HG02571 (cell line): ENCODE data around the gene ZNF512B.
"Not testable (repeated sequence)": the region's sequence is repeated elsewhere in the genome, so short reads cannot be mapped to it uniquely, and the experiment has no call there.

Experiments used
- ATAC-seq: cut with Tn5 transposase; IDR thresholded peaks from one replicate; pipeline ENCODE4 v1.9.1; 2021; ENCODE audit warnings: mild to moderate bottlenecking, moderate library complexity; ENCODE audit not compliant: unreplicated experiment

The ZNF512B gene

GRCh38 chr20:63935447-63935846 lies 34.3 kb downstream of the ZNF512B start:
- ATAC-seq: no peak

- ATAC-seq: no peak
Measured at GRCh38 chr20:63934271-63935068, 35.3 kb downstream of the ZNF512B start.

- ATAC-seq: no peak
Measured at GRCh38 chr20:63933646-63934045, 36.1 kb downstream of the ZNF512B start.

DNA sequence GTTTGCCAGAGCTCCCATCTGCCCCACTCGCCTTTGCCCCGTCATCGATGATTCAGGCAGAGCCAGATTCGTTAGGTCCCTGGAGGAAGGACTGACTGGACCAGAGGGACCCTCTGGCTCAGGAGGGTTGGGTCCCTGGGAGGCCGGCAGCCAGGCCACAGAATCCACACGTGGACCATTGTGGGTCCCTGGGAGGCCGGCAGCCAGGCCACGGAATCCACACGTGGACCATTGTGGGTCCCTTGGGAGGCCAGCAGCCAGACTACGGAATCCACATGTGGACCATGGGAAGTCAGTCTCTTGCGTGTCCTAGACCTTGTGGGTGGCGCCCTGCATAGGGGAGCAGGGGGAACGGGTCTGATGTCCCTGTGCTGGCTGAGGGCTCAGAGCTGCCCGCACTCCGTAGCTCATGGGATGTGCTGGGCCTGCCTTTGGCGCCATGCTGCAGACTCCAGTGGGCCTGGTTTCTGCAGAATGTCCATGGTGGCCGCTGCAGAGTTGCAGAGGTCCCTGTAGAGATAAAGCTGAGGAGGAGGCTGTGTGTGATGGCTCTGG lies 37.0 kb downstream of the ZNF512B start:
- no peak for ATAC-seq

DNA sequence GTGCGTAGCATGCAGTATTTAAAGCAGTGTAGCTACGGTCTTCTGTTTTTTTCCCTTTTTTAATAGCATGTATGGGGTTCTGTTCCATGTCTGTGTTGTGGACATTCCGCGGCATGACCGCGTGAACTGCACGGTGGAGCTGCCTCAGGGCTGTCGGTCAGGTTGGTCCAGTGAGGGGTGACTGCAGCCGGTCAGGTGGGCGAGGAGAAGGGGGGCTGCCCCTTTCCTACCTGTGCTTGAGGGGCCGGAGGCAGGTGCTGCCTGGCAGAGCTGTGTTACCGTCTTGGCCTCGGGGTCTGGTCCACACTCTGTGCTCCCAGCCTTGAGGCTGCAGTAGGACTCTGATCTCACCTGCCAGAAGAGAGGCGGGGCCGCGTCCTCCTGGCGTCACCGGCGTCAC lies 38.0 kb downstream of the ZNF512B start:
- ATAC-seq: no peak

DNA sequence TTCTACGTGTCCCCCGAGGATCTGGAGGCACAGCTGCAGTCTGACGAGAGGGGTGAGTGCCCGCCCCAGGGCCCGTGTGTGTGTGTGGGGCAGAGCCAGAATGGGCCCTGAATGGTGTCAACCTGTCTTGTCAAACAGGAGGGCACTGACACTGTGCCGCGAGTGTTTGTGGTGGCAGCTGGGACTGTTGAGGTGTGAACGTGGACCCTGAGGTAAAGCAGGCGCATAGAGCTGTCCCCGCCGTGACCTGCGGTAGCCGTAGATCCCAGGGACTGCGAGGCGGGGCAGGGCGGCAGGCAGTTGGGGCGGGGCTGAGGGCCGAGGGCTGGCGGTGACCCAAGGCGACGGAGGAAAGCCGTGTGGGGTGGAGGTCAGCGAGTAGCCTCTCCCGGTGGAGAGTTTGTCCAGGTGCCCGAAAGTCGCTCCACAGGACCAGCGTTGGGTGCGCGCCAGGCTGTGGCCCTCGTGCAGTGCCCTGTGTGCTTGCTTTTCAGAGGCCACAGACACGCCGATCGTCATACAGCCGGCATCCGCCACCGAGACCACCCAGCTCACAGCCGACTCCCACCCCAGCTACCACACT lies 38.7 kb downstream of the ZNF512B start:
- no peak for ATAC-seq

DNA sequence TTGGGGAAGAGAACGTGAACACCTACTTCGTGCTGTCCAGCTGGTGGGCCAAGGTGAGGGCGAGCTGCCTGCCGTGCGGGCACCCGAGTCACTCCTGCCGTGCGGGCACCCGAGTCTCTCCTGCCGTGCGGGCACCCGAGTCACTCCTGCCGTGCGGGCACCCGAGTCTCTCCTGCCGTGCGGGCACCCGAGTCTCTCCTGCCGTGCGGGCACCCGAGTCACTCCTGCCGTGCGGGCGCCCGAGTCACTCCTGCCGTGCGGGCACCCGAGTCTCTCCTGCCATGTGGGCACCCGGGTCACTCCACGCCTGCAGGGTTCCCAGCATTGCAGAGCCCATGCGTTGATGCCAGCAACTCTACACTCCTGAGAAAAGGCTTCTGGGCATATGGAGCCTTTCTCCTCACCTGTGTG lies 40.3 kb downstream of the ZNF512B start:
- not testable (repeated sequence) for ATAC-seq

- ATAC-seq: no peak
Measured at GRCh38 chr20:63929071-63929470, 40.7 kb downstream of the ZNF512B start.

DNA sequence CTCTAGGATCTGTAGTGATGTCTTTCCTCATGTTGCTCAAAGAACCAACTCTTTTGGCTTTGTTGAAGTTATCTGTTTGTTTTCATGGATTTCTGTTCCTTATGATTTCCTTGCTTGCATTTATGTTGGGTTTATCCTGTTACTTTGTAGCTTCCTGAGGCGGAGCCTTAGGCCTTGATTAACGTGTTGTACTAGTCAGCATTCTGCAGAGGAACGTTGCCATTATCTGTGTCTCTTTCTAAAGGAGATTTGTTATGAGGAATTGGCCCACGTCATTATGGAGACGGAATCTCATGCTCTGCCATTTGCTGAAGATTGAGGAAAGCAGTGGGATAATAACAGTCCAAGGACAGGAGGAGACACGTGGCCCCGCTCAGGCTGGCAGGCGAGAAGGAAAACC lies 43.4 kb downstream of the ZNF512B start:
- no peak for ATAC-seq

DNA sequence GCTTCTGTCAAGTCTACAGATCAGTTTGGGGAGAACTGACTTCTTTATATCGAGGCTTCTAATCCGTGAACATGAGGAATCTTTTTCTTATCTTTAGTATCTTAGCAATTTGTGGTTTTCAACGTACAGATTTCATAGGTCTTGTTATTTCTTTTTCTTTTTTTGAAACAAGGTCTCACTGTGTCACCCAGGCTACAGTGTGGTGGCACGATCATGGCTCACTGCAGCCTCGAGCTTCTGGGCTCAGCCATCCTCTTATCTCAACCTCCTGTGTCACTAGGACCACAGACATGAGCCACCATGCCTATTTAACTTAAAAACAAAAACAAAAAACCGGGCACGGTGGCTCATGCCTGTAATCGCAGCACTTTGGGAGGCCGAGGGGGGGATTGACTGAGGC lies 45.5 kb downstream of the ZNF512B start:
- ATAC-seq: no peak

DNA sequence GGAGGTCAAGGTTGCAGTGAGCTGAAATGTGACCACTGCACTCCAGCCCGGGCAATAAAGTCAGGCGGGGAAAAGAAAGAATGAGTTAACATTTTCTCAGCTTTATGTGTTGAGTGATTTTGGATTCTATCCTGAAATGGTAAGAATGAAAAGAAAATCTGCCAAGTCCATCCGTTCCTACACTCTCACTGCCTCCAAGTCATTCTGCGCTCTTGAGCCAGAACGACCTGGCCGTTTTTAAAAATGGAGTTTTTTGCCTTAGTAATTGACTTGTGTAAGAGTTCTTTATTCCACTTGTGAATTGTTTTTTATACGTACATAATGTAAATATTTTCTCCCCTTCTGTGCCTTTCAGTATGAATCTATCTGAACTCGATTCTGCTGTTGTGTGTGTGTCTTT lies 46.1 kb downstream of the ZNF512B start:
- ATAC-seq: no peak

- ATAC-seq: no peak
Measured at GRCh38 chr20:63920226-63920625, 49.5 kb downstream of the ZNF512B start.

DNA sequence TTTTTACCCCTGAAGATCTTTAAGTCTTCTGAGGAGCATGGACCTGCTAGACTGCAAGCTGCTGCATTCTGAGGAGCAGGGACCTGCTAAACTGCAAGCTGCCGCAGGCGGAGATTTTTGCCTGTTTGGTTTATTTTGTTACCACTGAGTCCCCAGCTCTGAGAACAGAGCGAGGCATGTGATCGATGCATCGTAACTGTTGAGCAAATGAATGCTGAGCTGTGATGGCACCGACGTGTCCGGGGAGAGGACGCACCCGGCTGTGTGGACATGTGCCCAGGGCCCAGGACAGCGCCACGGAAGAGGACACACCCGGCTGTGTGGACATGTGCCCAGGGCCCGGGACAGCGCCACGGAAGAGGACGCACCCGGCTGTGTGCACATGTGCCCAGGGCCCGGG lies 50.6 kb downstream of the ZNF512B start:
- ATAC-seq: no peak

- ATAC-seq: no peak
Measured at GRCh38 chr20:63917811-63918210, 51.9 kb downstream of the ZNF512B start.

- ATAC-seq: not testable (repeated sequence)
Measured at GRCh38 chr20:63916371-63916939, 53.3 kb downstream of the ZNF512B start.

- ATAC-seq: no peak
Measured at GRCh38 chr20:63915471-63915870, 54.3 kb downstream of the ZNF512B start.

GRCh38 chr20:63913768-63914167 lies 56.0 kb downstream of the ZNF512B start:
- ATAC-seq: no peak

DNA sequence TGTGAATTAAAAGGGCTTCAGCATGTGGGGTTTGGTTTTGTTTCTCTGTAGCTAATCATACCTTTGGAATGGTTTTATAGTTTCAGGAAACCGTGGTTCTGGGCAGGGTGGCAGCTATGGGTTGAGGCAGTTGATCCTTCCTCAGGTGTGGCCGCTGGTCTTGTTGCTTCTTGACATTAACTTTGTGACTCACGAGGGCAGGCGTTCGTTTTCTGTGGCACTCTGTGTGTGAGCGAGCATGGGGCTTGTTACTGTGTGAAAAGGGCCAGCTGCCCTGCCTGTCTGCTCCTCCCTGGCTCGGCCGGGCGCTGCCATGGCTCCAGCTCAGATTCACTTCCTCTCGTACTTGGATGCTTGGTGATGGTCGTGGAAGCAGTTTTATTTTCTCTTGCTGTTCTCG lies 58.6 kb downstream of the ZNF512B start:
- ATAC-seq: no peak

- no peak for ATAC-seq
Measured at GRCh38 chr20:63908008-63908682, 61.6 kb downstream of the ZNF512B start.
